WTC11 (cell line): ENCODE data around the gene MED9.

Source experiments
- CTCF ChIP-seq: fragments of 200-600 bp; IDR thresholded peaks from 2 replicates; pipeline ENCODE4 v1.8.0; 2022; ENCODE audit warnings: antibody characterized with exemption
- E2F4 ChIP-seq: sonication (generic); formaldehyde crosslinking; IDR thresholded peaks from 2 replicates; pipeline ENCODE4 v1.8.1; 2022; ENCODE audit warnings: low read depth, mild to moderate bottlenecking, moderate library complexity, missing genetic modification reagents, borderline replicate concordance
- HMGA2 ChIP-seq: fragments of 250-450 bp; sonication (Bioruptor Pico); IDR thresholded peaks from 2 replicates; pipeline ENCODE4 v1.4.0; 2021; ENCODE audit warnings: mild to moderate bottlenecking, moderate library complexity
- MLX ChIP-seq: sonication (generic); formaldehyde crosslinking; IDR thresholded peaks from 2 replicates; pipeline ENCODE4 v1.8.1; 2023; ENCODE audit warnings: mild to moderate bottlenecking, missing genetic modification reagents, moderate library complexity
- PRRX2 ChIP-seq: fragments of 250-450 bp; sonication (Bioruptor Pico); IDR thresholded peaks from 2 replicates; pipeline ENCODE4 v1.8.0; 2021; ENCODE audit warnings: mild to moderate bottlenecking
- ZBTB43 ChIP-seq: sonication (generic); formaldehyde crosslinking; IDR thresholded peaks from 2 replicates; pipeline ENCODE4 v1.8.1; 2023; ENCODE audit warnings: mild to moderate bottlenecking, missing genetic modification reagents
- ZNF263 ChIP-seq: sonication (generic); formaldehyde crosslinking; IDR thresholded peaks from 2 replicates; pipeline ENCODE4 v1.8.1; 2022; ENCODE audit warnings: low read depth, mild to moderate bottlenecking, moderate library complexity, missing genetic modification reagents

- no peak for TF ChIP-seq E2F4 (CRISPR knock-in tag)
- TF ChIP-seq MLX (CRISPR knock-in tag): no peak
- TF ChIP-seq CTCF: no peak
- TF ChIP-seq ZBTB43 (CRISPR knock-in tag): no peak
- no peak for TF ChIP-seq HMGA2
- no peak for TF ChIP-seq PRRX2
- no peak for TF ChIP-seq ZNF263
Measured at GRCh38 chr17:17448723-17449122, 28.1 kb upstream of the MED9 start.
